ENCODE results near the gene NFYB. TPM values are rescaled to one million over a fixed set of nuclear protein-coding genes. Genes with fewer than 3 reads are reported as not detected.
A peak's percentile ranks its signal among the peaks of the same experiment; 100 is the strongest.

NFYB gene
- 31.5 TPM for total RNA-seq (2021; ENCODE audit: unreplicated experiment)
- polyA plus RNA-seq (2012; ENCODE audit: insufficient read length) = 16.9 TPM
- Bru-seq, nascent RNA = percentile 84 among the genes with signal in this experiment
- percentile 87 among the genes with signal in this experiment for BruChase-seq, experiment 1, labeled RNA remaining after a 2-hour chase
- percentile 83 among the genes with signal in this experiment for BruChase-seq, experiment 2, labeled RNA remaining after a 6-hour chase
- long read RNA-seq, transcript NFYB-205 (8 exons, 1,727 nt) = major isoform, 32 of 102 reads
- long read RNA-seq, transcript NFYB-201 (8 exons, 3,512 nt) = minor isoform, 19 of 102 reads
- long read RNA-seq, partial matches to known transcripts = 15 of 102 reads
- long read RNA-seq, other reads (novel, unspliced or antisense) = 36 of 102 reads

GRCh38 chr12:104137902-104138796, at the start of gene NFYB:
TSS of gene NFYB (minus strand) at chr12:104138210. CDS start at chr12:104135453, 2,757 bp downstream.
- BruUV-seq (replicated peaks) = TSS peak; percentile 84
- Histone ChIP-seq H3K9me3 (ENCODE audit: control insufficient read depth, insufficient read depth, low read depth, low read length) (no peaks in the 10 kb centered on the region), H3K36me3 (ENCODE audit: control insufficient read depth, insufficient read depth, low read length) (0 out of 2 replicates have a peak, but pooled peaks cover 4% of the 10 kb centered on the region), H3K27ac (ENCODE audit: low read length) (peak within 1 kb of the TSS; percentile 89), H3K4me1 (ENCODE audit: control insufficient read depth, insufficient read depth, low read length) (peaks cover 24% of the 10 kb centered on the region), H3K27me3 (ENCODE audit: control insufficient read depth, insufficient read depth, low read length) (no peaks in the 10 kb centered on the region; the same call in 1 of the 2 replicates), H3K4me3 (ENCODE audit: low read depth in 2 of 2, low read length in 2 of 2) (peak within 1 kb of the TSS; percentile 66 to 82)
- peak; percentile 42 for DNase-seq (ENCODE audit: low read depth, low spot score)
- intact Hi-C loops (cut with micrococcal nuclease; ENCODE audit: unreplicated experiment) = loop anchor here (10.0 kb wide), 1 partner anchor 167 kb away; the partner anchor contains the start of gene EID3
- CTCF ChIA-PET = no interaction called here
- peak; percentile 98 for ATAC-seq
- POLR2A ChIA-PET = interaction anchor here (0.7 to 1.2 kb wide), 2 partner anchors 27 to 82 kb away, joined by 3 read pairs; no protein-coding TSS in a partner anchor
- in situ Hi-C loops (cut with HindIII; ENCODE audit: low pct_unique_long_range_greater_than_20kb, low sequenced_read_pairs) = no loop called here
- TF ChIP-seq SIN3A (IDR thresholded peaks at IDR 0.05; ENCODE audit: borderline replicate concordance, insufficient read depth, low read depth, low read length) (peak; percentile 45; the same call in 1 of the 2 replicates), REST (IDR thresholded peaks at IDR 0.05; ENCODE audit: insufficient read depth in 1 of 2, low read depth in 2 of 2, low read length in 1 of 2) (no peak), POLR2AphosphoS5 (IDR thresholded peaks at IDR 0.05; ENCODE audit: low read depth, low read length) (peak; percentile 68; the same call in 1 of the 2 replicates), TCF7L2 (IDR thresholded peaks at IDR 0.05; ENCODE audit: low read depth, low read length) (0 out of 2 replicates have a peak, but pooled peaks have one; percentile 37), CTCF (IDR thresholded peaks at IDR 0.05) (no peak)

- in situ Hi-C loops (cut with HindIII; ENCODE audit: low pct_unique_long_range_greater_than_20kb, low sequenced_read_pairs) = no loop called here
- CTCF ChIA-PET = no interaction called here
- H3K4me3 ChIP-seq (ENCODE audit: low read depth in 2 of 2, low read length in 2 of 2) = no peak overlapping the region
- no peaks in the 10 kb centered on the region for H3K36me3 ChIP-seq (ENCODE audit: control insufficient read depth, insufficient read depth, low read length)
- ATAC-seq (no peak), DNase-seq (ENCODE audit: low read depth, low spot score) (no peak)
- intact Hi-C loops (cut with micrococcal nuclease; ENCODE audit: unreplicated experiment) = no loop called here
- TF ChIP-seq CTCF (IDR thresholded peaks at IDR 0.05) (no peak), REST (IDR thresholded peaks at IDR 0.05; ENCODE audit: insufficient read depth in 1 of 2, low read depth in 2 of 2, low read length in 1 of 2) (no peak), POLR2AphosphoS5 (IDR thresholded peaks at IDR 0.05; ENCODE audit: low read depth, low read length) (no peak), TCF7L2 (IDR thresholded peaks at IDR 0.05; ENCODE audit: low read depth, low read length) (no peak), SIN3A (IDR thresholded peaks at IDR 0.05; ENCODE audit: borderline replicate concordance, insufficient read depth, low read depth, low read length) (no peak)
- POLR2A ChIA-PET = no interaction called here
- no peaks in the 10 kb centered on the region for H3K4me1 ChIP-seq (ENCODE audit: control insufficient read depth, insufficient read depth, low read length)
- no peak overlapping the region for H3K27ac ChIP-seq (ENCODE audit: low read length)
- H3K9me3 ChIP-seq (ENCODE audit: control insufficient read depth, insufficient read depth, low read depth, low read length) = peaks cover 3% of the 10 kb centered on the region; the same call in 1 of the 2 replicates
- no TSS peak for BruUV-seq (replicated peaks)
- H3K27me3 ChIP-seq (ENCODE audit: control insufficient read depth, insufficient read depth, low read length) = no peaks in the 10 kb centered on the region
Measured at GRCh38 chr12:104187446-104188155, 49.6 kb upstream of the NFYB start.

Data from Panc1 (cell line).